ENCODE results near the gene VAPA. TPM values are rescaled to one million over a fixed set of nuclear protein-coding genes. Genes with fewer than 3 reads are reported as not detected.

Gene VAPA
- total RNA-seq, 3 donors from 2014 or later (not counting 1 experiment from before 2014, with no cell fraction given): 175 to 186 (median 182) TPM

- intact Hi-C loops (cut with micrococcal nuclease): no loop called here
- no peaks in the 10 kb centered on the region for H3K4me1 Mint-ChIP-seq
These were observed 8.4 kb upstream of the VAPA start for GRCh38 chr18:9905401-9905922.

GRCh38 chr18:9906481-9906880, 7.3 kb upstream of the VAPA start:
- H3K4me1 ChIP-seq (ENCODE audit: control insufficient read depth, insufficient read depth, low read length): no peaks in the 10 kb centered on the region
- peak in 1 of 3 donors; percentile 68 for ATAC-seq

More at GRCh38 chr18:9905401-9905922, 8.4 kb upstream of the VAPA start:
- Histone ChIP-seq H3K27ac (ENCODE audit: low read length) (no peak overlapping the region), H3K4me1 (ENCODE audit: control insufficient read depth, insufficient read depth, low read length) (no peaks in the 10 kb centered on the region), H3K4me3 (ENCODE audit: low read length) (no peak overlapping the region), H3K36me3 (ENCODE audit: control insufficient read depth, insufficient read depth, low read length) (no peaks in the 10 kb centered on the region), H3K9me3 (ENCODE audit: control insufficient read depth, insufficient read depth, low read length) (no peaks in the 10 kb centered on the region), H3K27me3 (ENCODE audit: control insufficient read depth, insufficient read depth, low read length) (no peaks in the 10 kb centered on the region)
- no peak for ATAC-seq
- no peaks in the 10 kb centered on the region for H3K36me3 Mint-ChIP-seq
- TF ChIP-seq, protein P1, sequence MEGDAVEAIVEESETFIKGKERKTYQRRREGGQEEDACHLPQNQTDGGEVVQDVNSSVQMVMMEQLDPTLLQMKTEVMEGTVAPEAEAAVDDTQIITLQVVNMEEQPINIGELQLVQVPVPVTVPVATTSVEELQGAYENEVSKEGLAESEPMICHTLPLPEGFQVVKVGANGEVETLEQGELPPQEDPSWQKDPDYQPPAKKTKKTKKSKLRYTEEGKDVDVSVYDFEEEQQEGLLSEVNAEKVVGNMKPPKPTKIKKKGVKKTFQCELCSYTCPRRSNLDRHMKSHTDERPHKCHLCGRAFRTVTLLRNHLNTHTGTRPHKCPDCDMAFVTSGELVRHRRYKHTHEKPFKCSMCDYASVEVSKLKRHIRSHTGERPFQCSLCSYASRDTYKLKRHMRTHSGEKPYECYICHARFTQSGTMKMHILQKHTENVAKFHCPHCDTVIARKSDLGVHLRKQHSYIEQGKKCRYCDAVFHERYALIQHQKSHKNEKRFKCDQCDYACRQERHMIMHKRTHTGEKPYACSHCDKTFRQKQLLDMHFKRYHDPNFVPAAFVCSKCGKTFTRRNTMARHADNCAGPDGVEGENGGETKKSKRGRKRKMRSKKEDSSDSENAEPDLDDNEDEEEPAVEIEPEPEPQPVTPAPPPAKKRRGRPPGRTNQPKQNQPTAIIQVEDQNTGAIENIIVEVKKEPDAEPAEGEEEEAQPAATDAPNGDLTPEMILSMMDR (IDR thresholded peaks at IDR 0.05): no peak
- DNase-seq: no peak
- H3K9me3 Mint-ChIP-seq: no peaks in the 10 kb centered on the region
- WGBS (ENCODE audit: insufficient coverage): 89% methylated on average over 5 of the region's 5 CpGs
- H3K27ac Mint-ChIP-seq: no peak overlapping the region
- H3K27me3 Mint-ChIP-seq (ENCODE audit: low read depth in 2 of 2): peaks cover 28 to 44% of the 10 kb centered on the region in 2 donors
- H3K4me3 Mint-ChIP-seq: no peak overlapping the region

GRCh38 chr18:9907867-9908266, 5.9 kb upstream of the VAPA start:
- 85% methylated on average over 4 of the region's 4 CpGs for WGBS (ENCODE audit: insufficient coverage)
- TF ChIP-seq, protein P1 (IDR thresholded peaks at IDR 0.05): no peak
- Mint-ChIP-seq H3K27ac (no peak overlapping the region), H3K36me3 (no peaks in the 10 kb centered on the region), H3K27me3 (ENCODE audit: low read depth in 2 of 2) (peaks cover 26 to 47% of the 10 kb centered on the region in 2 donors), H3K4me1 (peaks cover under 1 to 2% of the 10 kb centered on the region in 2 donors), H3K9me3 (no peaks in the 10 kb centered on the region), H3K4me3 (no peak overlapping the region)
- H3K36me3 ChIP-seq (ENCODE audit: control insufficient read depth, insufficient read depth, low read length): no peaks in the 10 kb centered on the region
- DNase-seq: no peak
- peaks cover 2% of the 10 kb centered on the region for H3K9me3 ChIP-seq (ENCODE audit: control insufficient read depth, insufficient read depth, low read length)
- no peak overlapping the region for H3K27ac ChIP-seq (ENCODE audit: low read length)
- ATAC-seq: no peak
- H3K4me1 ChIP-seq (ENCODE audit: control insufficient read depth, insufficient read depth, low read length): no peaks in the 10 kb centered on the region
- H3K27me3 ChIP-seq (ENCODE audit: control insufficient read depth, insufficient read depth, low read length): no peaks in the 10 kb centered on the region
- intact Hi-C loops (cut with micrococcal nuclease): no loop called here
- no peak overlapping the region for H3K4me3 ChIP-seq (ENCODE audit: low read length)

More at GRCh38 chr18:9906481-9906880, 7.3 kb upstream of the VAPA start:
- intact Hi-C loops (cut with micrococcal nuclease): no loop called here
- no peaks in the 10 kb centered on the region for H3K4me1 Mint-ChIP-seq
- no peak overlapping the region for H3K4me3 Mint-ChIP-seq
- no peaks in the 10 kb centered on the region for H3K9me3 ChIP-seq (ENCODE audit: control insufficient read depth, insufficient read depth, low read length)
- H3K27me3 Mint-ChIP-seq (ENCODE audit: low read depth in 2 of 2): peaks cover 28 to 47% of the 10 kb centered on the region in 2 donors
- H3K9me3 Mint-ChIP-seq: no peaks in the 10 kb centered on the region
- H3K27me3 ChIP-seq (ENCODE audit: control insufficient read depth, insufficient read depth, low read length): no peaks in the 10 kb centered on the region
- H3K36me3 ChIP-seq (ENCODE audit: control insufficient read depth, insufficient read depth, low read length): no peaks in the 10 kb centered on the region
- H3K4me3 ChIP-seq (ENCODE audit: low read length): no peak overlapping the region
- no peaks in the 10 kb centered on the region for H3K36me3 Mint-ChIP-seq
- H3K27ac Mint-ChIP-seq: no peak overlapping the region
- 67% methylated on average over 3 of the region's 3 CpGs for WGBS (ENCODE audit: insufficient coverage)
- no peak for DNase-seq
- no peak overlapping the region for H3K27ac ChIP-seq (ENCODE audit: low read length)
- TF ChIP-seq, protein P1 (IDR thresholded peaks at IDR 0.05): no peak

DNA sequence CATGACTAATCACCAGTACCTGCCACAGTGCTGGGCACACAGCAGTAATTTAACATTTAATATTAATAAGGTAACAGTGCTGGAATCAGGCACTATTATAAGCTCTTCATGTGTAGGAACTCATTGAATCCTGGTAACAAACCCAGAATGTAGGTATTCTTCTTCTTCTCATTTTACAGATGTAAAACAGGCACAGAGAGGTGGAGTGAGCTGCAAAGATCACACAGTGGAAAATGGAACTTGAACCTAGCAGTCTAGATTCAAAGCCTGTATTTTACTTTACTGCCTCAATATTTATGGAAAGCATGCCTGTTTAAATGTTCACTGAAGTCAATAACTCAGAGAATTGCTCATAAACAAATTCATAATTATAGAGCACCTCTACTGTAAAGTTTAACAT, 3.7 kb upstream of the VAPA start:
- H3K4me3 Mint-ChIP-seq: no peak overlapping the region
- peaks cover 24 to 47% of the 10 kb centered on the region in 2 donors for H3K27me3 Mint-ChIP-seq (ENCODE audit: low read depth in 2 of 2)
- ATAC-seq (no peak), DNase-seq (no peak)
- Histone ChIP-seq H3K27me3 (ENCODE audit: control insufficient read depth, insufficient read depth, low read length) (no peaks in the 10 kb centered on the region), H3K9me3 (ENCODE audit: control insufficient read depth, insufficient read depth, low read length) (peaks cover 2% of the 10 kb centered on the region), H3K4me1 (ENCODE audit: control insufficient read depth, insufficient read depth, low read length) (peaks cover 5% of the 10 kb centered on the region), H3K36me3 (ENCODE audit: control insufficient read depth, insufficient read depth, low read length) (no peaks in the 10 kb centered on the region), H3K4me3 (ENCODE audit: low read length) (no peak overlapping the region), H3K27ac (ENCODE audit: low read length) (no peak overlapping the region)
- TF ChIP-seq, protein P1 (IDR thresholded peaks at IDR 0.05): no peak
- intact Hi-C loops (cut with micrococcal nuclease): loop anchor here (5.0 to 10.0 kb wide), 6 partner anchors 295 to 1997 kb away; partner anchors contain the start of genes MPPE1, NAPG, NDUFV2 and PPP4R1
- no peak overlapping the region for H3K27ac Mint-ChIP-seq
- H3K36me3 Mint-ChIP-seq: no peaks in the 10 kb centered on the region
- H3K9me3 Mint-ChIP-seq: no peaks in the 10 kb centered on the region
- peaks cover 9 to 10% of the 10 kb centered on the region in 2 donors for H3K4me1 Mint-ChIP-seq
